ENCODE measurements around the gene BHLHE40.

BHLHE40 gene

GRCh38 chr3:5009506-5010109 is 30.4 kb downstream of the BHLHE40 start:
- TF ChIP-seq POLR2AphosphoS5 (IDR thresholded peaks at IDR 0.05; ENCODE audit: low read depth, low read length): no peak
- no peak for TF ChIP-seq TAF1 (IDR thresholded peaks at IDR 0.05; ENCODE audit: borderline replicate concordance, insufficient read depth, low read length)
- TF ChIP-seq REST (IDR thresholded peaks at IDR 0.05; ENCODE audit: insufficient read depth in 1 of 2, low read depth in 2 of 2, low read length in 2 of 2): no peak
- TF ChIP-seq SIN3A (IDR thresholded peaks at IDR 0.05; ENCODE audit: borderline replicate concordance, insufficient read depth, low read length): no peak
- TF ChIP-seq FOXP2 (optimal IDR thresholded peaks at IDR 0.05; ENCODE audit: borderline replicate concordance, extremely low read depth, extremely low read length, insufficient read depth): no peak

- TF ChIP-seq TAF1 (IDR thresholded peaks at IDR 0.05; ENCODE audit: borderline replicate concordance, insufficient read depth, low read length) (no peak), POLR2AphosphoS5 (IDR thresholded peaks at IDR 0.05; ENCODE audit: low read depth, low read length) (no peak), FOXP2 (optimal IDR thresholded peaks at IDR 0.05; ENCODE audit: borderline replicate concordance, extremely low read depth, extremely low read length, insufficient read depth) (no peak), REST (IDR thresholded peaks at IDR 0.05; ENCODE audit: insufficient read depth in 1 of 2, low read depth in 2 of 2, low read length in 2 of 2) (no peak), SIN3A (IDR thresholded peaks at IDR 0.05; ENCODE audit: borderline replicate concordance, insufficient read depth, low read length) (no peak)
These were observed 30.9 kb downstream of the BHLHE40 start for GRCh38 chr3:5010140-5010539.

GRCh38 chr3:5010706-5011554 is 31.7 kb downstream of the BHLHE40 start:
- TF ChIP-seq SIN3A (IDR thresholded peaks at IDR 0.05; ENCODE audit: borderline replicate concordance, insufficient read depth, low read length) (no peak), TAF1 (IDR thresholded peaks at IDR 0.05; ENCODE audit: borderline replicate concordance, insufficient read depth, low read length) (no peak), POLR2AphosphoS5 (IDR thresholded peaks at IDR 0.05; ENCODE audit: low read depth, low read length) (no peak), REST (IDR thresholded peaks at IDR 0.05; ENCODE audit: insufficient read depth in 1 of 2, low read depth in 2 of 2, low read length in 2 of 2) (no peak), FOXP2 (optimal IDR thresholded peaks at IDR 0.05; ENCODE audit: borderline replicate concordance, extremely low read depth, extremely low read length, insufficient read depth) (no peak)

GRCh38 chr3:5011555-5012256 is 32.5 kb downstream of the BHLHE40 start:
- TF ChIP-seq POLR2AphosphoS5 (IDR thresholded peaks at IDR 0.05; ENCODE audit: low read depth, low read length) (no peak), TAF1 (IDR thresholded peaks at IDR 0.05; ENCODE audit: borderline replicate concordance, insufficient read depth, low read length) (no peak), SIN3A (IDR thresholded peaks at IDR 0.05; ENCODE audit: borderline replicate concordance, insufficient read depth, low read length) (no peak), FOXP2 (optimal IDR thresholded peaks at IDR 0.05; ENCODE audit: borderline replicate concordance, extremely low read depth, extremely low read length, insufficient read depth) (no peak), REST (IDR thresholded peaks at IDR 0.05; ENCODE audit: insufficient read depth in 1 of 2, low read depth in 2 of 2, low read length in 2 of 2) (no peak)
